D721Med (cell line): Measurements from ENCODE around the gene COX7A2.

Experiments used
- DNase-seq: peaks from one replicate; pipeline ENCODE4 v3.0.0; 2011; ENCODE audit warnings: low spot score; ENCODE audit not compliant: insufficient read length
- FAIRE-seq: peaks from 2 replicates; lab custom pipeline; 2011; peaks lifted over from hg19 to GRCh38; lab: Jason Lieb, UNC
- CTCF ChIP-seq: IDR thresholded peaks from 2 replicates; pipeline ENCODE4 v1.5.1; 2012; ENCODE audit warnings: mild to moderate bottlenecking, control low read depth; ENCODE audit not compliant: insufficient read depth; ENCODE audit errors: missing control alignments

Gene COX7A2

GRCh38 chr6:75261299-75261698 is 17.7 kb upstream of the COX7A2 start:
- TF ChIP-seq CTCF: no peak
- FAIRE-seq (no peak), DNase-seq (no peak)

- FAIRE-seq: no peak
- no peak for TF ChIP-seq CTCF
- DNase-seq: no peak
Observed at GRCh38 chr6:75257343-75258087, 13.9 kb upstream of the COX7A2 start.

- DNase-seq (no peak), FAIRE-seq (no peak)
- no peak for TF ChIP-seq CTCF
Observed at GRCh38 chr6:75250552-75250951, 7.0 kb upstream of the COX7A2 start.

- DNase-seq (no peak), FAIRE-seq (no peak)
- TF ChIP-seq CTCF: no peak
Observed at GRCh38 chr6:75249837-75250236, 6.2 kb upstream of the COX7A2 start.

- TF ChIP-seq CTCF: no peak
- no peak for FAIRE-seq
- no peak for DNase-seq
Observed at GRCh38 chr6:75246386-75246785, 2.8 kb upstream of the COX7A2 start.

- DNase-seq: no peak
- peak; percentile 67 for FAIRE-seq
- no peak for TF ChIP-seq CTCF
Observed at GRCh38 chr6:75244063-75244584, 523 bp upstream of the COX7A2 start.

GRCh38 chr6:75236630-75237029 is 7.0 kb downstream of the COX7A2 start:
- TF ChIP-seq CTCF: no peak
- DNase-seq: no peak
- FAIRE-seq: no peak
